Measurements from ENCODE around the gene IGF1. TPM values are rescaled to one million over a fixed set of nuclear protein-coding genes. Genes with fewer than 3 reads are reported as not detected.
"Not testable (repeated sequence)": the region's sequence is repeated elsewhere in the genome, so short reads cannot be mapped to it uniquely, and the experiment has no call there.

The IGF1 gene
- total RNA-seq, 1 donor from 2014 or later = 3.4 TPM

DNA sequence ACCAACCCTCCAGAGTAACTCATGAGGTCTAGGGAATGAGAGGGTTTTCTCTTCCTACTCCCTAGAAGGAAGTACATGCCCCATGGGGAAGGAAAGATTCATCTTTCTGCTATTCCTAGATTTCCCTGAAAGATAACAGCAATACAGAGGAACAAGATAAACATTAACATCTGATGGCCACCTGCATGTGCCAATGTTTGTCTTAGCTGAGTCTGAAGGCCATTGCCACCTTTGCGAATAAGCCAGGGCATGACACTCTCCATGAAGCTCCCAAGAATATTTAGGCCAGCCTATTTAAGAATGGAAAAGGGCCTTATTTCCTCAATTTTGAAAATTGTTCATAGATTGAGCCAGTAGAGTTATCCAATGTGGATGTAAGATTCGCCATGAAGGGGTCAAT, 26.0 kb downstream of the IGF1 start:
- H3K4me3 Mint-ChIP-seq (ENCODE audit: unreplicated experiment) = no peak overlapping the region
- no peaks in the 10 kb centered on the region for H3K36me3 Mint-ChIP-seq (ENCODE audit: low read depth, unreplicated experiment)
- H3K27ac Mint-ChIP-seq (ENCODE audit: unreplicated experiment) = no peak overlapping the region
- H3K27me3 Mint-ChIP-seq (ENCODE audit: unreplicated experiment) = no peaks in the 10 kb centered on the region
- TF ChIP-seq, protein P1, sequence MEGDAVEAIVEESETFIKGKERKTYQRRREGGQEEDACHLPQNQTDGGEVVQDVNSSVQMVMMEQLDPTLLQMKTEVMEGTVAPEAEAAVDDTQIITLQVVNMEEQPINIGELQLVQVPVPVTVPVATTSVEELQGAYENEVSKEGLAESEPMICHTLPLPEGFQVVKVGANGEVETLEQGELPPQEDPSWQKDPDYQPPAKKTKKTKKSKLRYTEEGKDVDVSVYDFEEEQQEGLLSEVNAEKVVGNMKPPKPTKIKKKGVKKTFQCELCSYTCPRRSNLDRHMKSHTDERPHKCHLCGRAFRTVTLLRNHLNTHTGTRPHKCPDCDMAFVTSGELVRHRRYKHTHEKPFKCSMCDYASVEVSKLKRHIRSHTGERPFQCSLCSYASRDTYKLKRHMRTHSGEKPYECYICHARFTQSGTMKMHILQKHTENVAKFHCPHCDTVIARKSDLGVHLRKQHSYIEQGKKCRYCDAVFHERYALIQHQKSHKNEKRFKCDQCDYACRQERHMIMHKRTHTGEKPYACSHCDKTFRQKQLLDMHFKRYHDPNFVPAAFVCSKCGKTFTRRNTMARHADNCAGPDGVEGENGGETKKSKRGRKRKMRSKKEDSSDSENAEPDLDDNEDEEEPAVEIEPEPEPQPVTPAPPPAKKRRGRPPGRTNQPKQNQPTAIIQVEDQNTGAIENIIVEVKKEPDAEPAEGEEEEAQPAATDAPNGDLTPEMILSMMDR (IDR thresholded peaks at IDR 0.05; ENCODE audit: unreplicated experiment) = no peak
- peaks cover 5% of the 10 kb centered on the region for H3K4me1 Mint-ChIP-seq (ENCODE audit: unreplicated experiment)
- DNase-seq (ENCODE audit: low spot score) = no peak
- H3K9me3 Mint-ChIP-seq (ENCODE audit: unreplicated experiment) = no peaks in the 10 kb centered on the region

DNA sequence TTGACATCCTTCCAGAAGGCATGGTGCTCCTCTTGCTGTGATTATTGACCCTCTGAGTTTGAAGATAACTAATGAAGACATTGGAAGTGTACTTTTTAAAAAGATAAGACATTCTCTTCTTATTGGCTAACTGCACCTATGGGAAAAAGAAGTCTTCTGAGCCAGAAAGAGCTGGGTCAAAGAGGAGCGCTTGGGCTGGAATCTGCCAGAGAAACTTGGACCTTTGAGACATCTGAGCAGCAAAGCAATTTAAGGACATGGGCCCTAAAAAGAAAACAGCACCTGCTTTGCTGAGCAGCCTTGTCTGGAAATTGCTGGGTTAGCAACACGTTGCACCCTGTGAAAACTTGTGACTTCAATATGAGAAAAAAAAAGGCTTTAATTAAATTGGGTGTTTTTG, 27.8 kb downstream of the IGF1 start:
- Mint-ChIP-seq H3K4me3 (ENCODE audit: unreplicated experiment) (no peak overlapping the region), H3K36me3 (ENCODE audit: low read depth, unreplicated experiment) (no peaks in the 10 kb centered on the region), H3K4me1 (ENCODE audit: unreplicated experiment) (peaks cover 5% of the 10 kb centered on the region), H3K27ac (ENCODE audit: unreplicated experiment) (no peak overlapping the region), H3K9me3 (ENCODE audit: unreplicated experiment) (no peaks in the 10 kb centered on the region), H3K27me3 (ENCODE audit: unreplicated experiment) (no peaks in the 10 kb centered on the region)
- no peak for DNase-seq (ENCODE audit: low spot score)
- TF ChIP-seq, protein P1 (IDR thresholded peaks at IDR 0.05; ENCODE audit: unreplicated experiment) = no peak

DNA sequence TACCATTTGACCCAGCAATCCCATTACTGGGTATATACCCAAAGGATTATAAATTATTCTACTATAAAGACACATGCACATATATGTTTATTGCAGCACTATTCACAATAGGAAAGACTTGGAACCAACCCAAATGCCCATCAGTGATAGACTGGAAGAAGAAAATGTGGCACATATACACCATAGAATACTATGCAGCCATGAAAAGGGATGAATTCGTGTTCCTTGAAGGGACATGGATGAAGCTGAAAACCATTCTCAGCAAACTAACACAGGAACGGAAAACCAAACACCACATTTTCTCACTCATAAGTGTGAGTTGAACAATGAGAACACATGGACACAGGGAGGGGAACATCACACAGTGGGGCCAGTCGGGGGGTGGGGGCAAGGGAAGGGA, 31.3 kb downstream of the IGF1 start:
- not testable (repeated sequence) for H3K9me3 Mint-ChIP-seq (ENCODE audit: unreplicated experiment); H3K4me1 Mint-ChIP-seq (ENCODE audit: unreplicated experiment); H3K36me3 Mint-ChIP-seq (ENCODE audit: low read depth, unreplicated experiment); H3K27ac Mint-ChIP-seq (ENCODE audit: unreplicated experiment); DNase-seq (ENCODE audit: low spot score); H3K4me3 Mint-ChIP-seq (ENCODE audit: unreplicated experiment); H3K27me3 Mint-ChIP-seq (ENCODE audit: unreplicated experiment)

DNA sequence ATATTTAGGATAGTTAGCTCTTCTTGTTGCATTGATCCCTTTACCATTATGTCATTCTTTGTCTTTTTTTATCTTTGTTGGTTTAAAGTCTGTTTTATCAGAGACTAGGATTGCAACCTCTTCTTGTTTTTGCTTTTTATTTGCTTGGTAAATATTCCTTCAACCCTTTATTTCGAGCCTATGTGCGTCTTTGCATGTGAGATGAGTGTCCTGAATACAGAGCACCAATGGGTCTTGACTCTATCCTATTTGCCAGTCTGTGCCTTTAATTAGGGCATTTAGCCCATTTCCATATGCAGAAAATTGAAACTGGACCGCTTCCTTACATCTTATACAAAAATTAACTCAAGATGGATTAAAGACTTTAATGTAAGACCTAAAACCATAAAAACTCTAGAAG, 32.9 kb downstream of the IGF1 start:
- H3K27ac Mint-ChIP-seq (ENCODE audit: unreplicated experiment); H3K36me3 Mint-ChIP-seq (ENCODE audit: low read depth, unreplicated experiment); H3K9me3 Mint-ChIP-seq (ENCODE audit: unreplicated experiment); H3K4me3 Mint-ChIP-seq (ENCODE audit: unreplicated experiment); H3K27me3 Mint-ChIP-seq (ENCODE audit: unreplicated experiment); DNase-seq (ENCODE audit: low spot score); H3K4me1 Mint-ChIP-seq (ENCODE audit: unreplicated experiment): not testable (repeated sequence)

DNA sequence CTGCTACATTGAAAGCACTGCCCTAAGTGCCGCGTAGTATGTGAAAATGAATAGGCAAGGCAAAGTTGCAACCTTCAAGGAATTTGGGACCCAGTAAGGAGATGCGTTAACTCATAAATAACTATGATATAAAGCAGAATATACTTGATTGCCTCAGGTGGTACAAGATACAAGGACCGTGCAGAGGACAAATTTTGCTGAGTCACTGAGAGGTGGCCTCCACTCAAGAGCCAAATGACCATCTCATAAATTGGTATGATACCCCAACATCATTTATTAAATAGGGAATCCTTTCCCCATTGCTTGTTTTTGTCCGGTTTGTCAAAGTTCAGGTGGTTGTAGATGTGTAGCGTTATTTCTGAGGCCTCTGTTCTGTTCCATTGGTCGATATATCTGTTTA, 35.7 kb downstream of the IGF1 start:
- no peak overlapping the region for H3K27ac Mint-ChIP-seq (ENCODE audit: unreplicated experiment)
- DNase-seq (ENCODE audit: low spot score) = no peak
- H3K27me3 Mint-ChIP-seq (ENCODE audit: unreplicated experiment) = no peaks in the 10 kb centered on the region
- peaks cover under 1% of the 10 kb centered on the region for H3K9me3 Mint-ChIP-seq (ENCODE audit: unreplicated experiment)
- TF ChIP-seq, protein P1 (IDR thresholded peaks at IDR 0.05; ENCODE audit: unreplicated experiment) = no peak
- H3K36me3 Mint-ChIP-seq (ENCODE audit: low read depth, unreplicated experiment) = no peaks in the 10 kb centered on the region
- H3K4me3 Mint-ChIP-seq (ENCODE audit: unreplicated experiment) = no peak overlapping the region
- H3K4me1 Mint-ChIP-seq (ENCODE audit: unreplicated experiment) = no peaks in the 10 kb centered on the region

DNA sequence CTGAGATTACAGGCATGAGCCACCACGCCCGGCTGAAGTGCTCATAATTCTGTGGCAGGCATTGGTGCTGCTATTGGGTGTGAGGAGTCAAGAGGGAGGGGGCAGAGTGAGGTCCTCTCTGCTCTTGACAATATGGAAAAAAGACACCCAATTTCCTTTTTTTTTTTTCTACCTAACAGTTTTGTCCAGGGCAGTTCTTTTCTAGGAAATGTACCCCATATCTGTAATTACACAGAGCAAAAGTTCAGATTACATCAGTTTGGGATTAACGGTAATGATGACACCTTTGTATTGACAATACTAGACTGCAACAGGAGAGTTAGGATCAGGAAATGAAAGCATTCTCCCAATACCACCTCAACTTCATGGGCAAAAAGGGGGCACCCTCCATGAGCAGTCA, 36.3 kb downstream of the IGF1 start:
- Mint-ChIP-seq H3K9me3 (ENCODE audit: unreplicated experiment) (peaks cover 7% of the 10 kb centered on the region), H3K27me3 (ENCODE audit: unreplicated experiment) (no peaks in the 10 kb centered on the region), H3K4me1 (ENCODE audit: unreplicated experiment) (no peaks in the 10 kb centered on the region), H3K36me3 (ENCODE audit: low read depth, unreplicated experiment) (no peaks in the 10 kb centered on the region), H3K4me3 (ENCODE audit: unreplicated experiment) (no peak overlapping the region), H3K27ac (ENCODE audit: unreplicated experiment) (no peak overlapping the region)
- TF ChIP-seq, protein P1 (IDR thresholded peaks at IDR 0.05; ENCODE audit: unreplicated experiment) = no peak
- no peak for DNase-seq (ENCODE audit: low spot score)

All from endothelial cell (in vitro differentiated cells).